ENCODE results near the gene KLRB1. TPM values are rescaled to one million over a fixed set of nuclear protein-coding genes. Genes with fewer than 3 reads are reported as not detected.

KLRB1 gene
- polyA plus RNA-seq, 1 of the 3 experiments (the other 2 are of a cell fraction), result not detected

GRCh38 chr12:9640024-9640423 lies 32.3 kb upstream of the KLRB1 start:
- Histone ChIP-seq H3K9me2 (no peaks in the 10 kb centered on the region), H3K4me1 (ENCODE audit: control insufficient read depth in 1 of 2, insufficient read depth in 2 of 2, low read depth in 1 of 2, low read length in 1 of 2) (no peaks in the 10 kb centered on the region), H3K27ac (ENCODE audit: low read depth in 2 of 2, low read length in 1 of 2) (no peak overlapping the region), H3K4me2 (no peak overlapping the region), H3K4me3 (ENCODE audit: low read depth in 2 of 2, low read length in 1 of 2) (no peak overlapping the region), H4K20me1 (ENCODE audit: insufficient read depth) (no peaks in the 10 kb centered on the region), H3F3A (replicated peaks; ENCODE audit: insufficient read depth) (no peaks in the 10 kb centered on the region), H3K36me3 (replicated peaks in 1 of 2; ENCODE audit: control insufficient read depth in 1 of 2, insufficient read depth in 2 of 2, low read length in 1 of 2) (no peaks in the 10 kb centered on the region), H3K79me2 (ENCODE audit: insufficient read depth) (no peaks in the 10 kb centered on the region), H3K27me3 (ENCODE audit: insufficient read depth) (no peaks in the 10 kb centered on the region), H2AFZ (ENCODE audit: low read depth) (no peak overlapping the region), H3K9ac (no peak overlapping the region), H3K9me3 (no peaks in the 10 kb centered on the region)
- DNase-seq, result no peak
- 29% methylated on average over 2 of the region's 2 CpGs for WGBS (ENCODE audit: low lambda C conversion rate)
- ChIA-PET POLR2A (no interaction called here), CTCF (interaction anchor here (1.4 to 2.0 kb wide), 2 partner anchors 68 to 268 kb away, joined by 3 to 6 read pairs; no protein-coding TSS in a partner anchor)
- TF ChIP-seq EZH2phosphoT487 (IDR thresholded peaks at IDR 0.05; ENCODE audit: borderline replicate concordance, low read depth) (no peak), PBX3 (IDR thresholded peaks at IDR 0.05) (no peak), FOXM1 (IDR thresholded peaks at IDR 0.05; ENCODE audit: low read depth) (no peak), TCF12 (IDR thresholded peaks at IDR 0.05) (no peak)

- H3K4me2 ChIP-seq, result no peak overlapping the region
- H3K9me3 ChIP-seq, result no peaks in the 10 kb centered on the region
- no peaks in the 10 kb centered on the region for H4K20me1 ChIP-seq (ENCODE audit: insufficient read depth)
- WGBS (ENCODE audit: low lambda C conversion rate), result 41% methylated on average over 5 of the region's 5 CpGs
- no peak overlapping the region for H2AFZ ChIP-seq (ENCODE audit: low read depth)
- no peaks in the 10 kb centered on the region for H3K4me1 ChIP-seq (ENCODE audit: control insufficient read depth in 1 of 2, insufficient read depth in 2 of 2, low read depth in 1 of 2, low read length in 1 of 2)
- no peak overlapping the region for H3K27ac ChIP-seq (ENCODE audit: low read depth in 2 of 2, low read length in 1 of 2)
- no peaks in the 10 kb centered on the region for H3K36me3 ChIP-seq (replicated peaks in 1 of 2; ENCODE audit: control insufficient read depth in 1 of 2, insufficient read depth in 2 of 2, low read length in 1 of 2)
- no peak overlapping the region for H3K9ac ChIP-seq
- no peaks in the 10 kb centered on the region for H3K9me2 ChIP-seq
- H3K27me3 ChIP-seq (ENCODE audit: insufficient read depth), result no peaks in the 10 kb centered on the region; the same call in 1 of the 2 replicates
- H3K4me3 ChIP-seq (ENCODE audit: low read depth in 2 of 2, low read length in 1 of 2), result no peak overlapping the region
- no peak for DNase-seq
- H3F3A ChIP-seq (replicated peaks; ENCODE audit: insufficient read depth), result no peaks in the 10 kb centered on the region
- ChIA-PET CTCF (interaction anchor here (1.7 to 3.8 kb wide), 2 partner anchors 20 to 71 kb away, joined by 3 to 19 read pairs; no protein-coding TSS in a partner anchor), POLR2A (no interaction called here)
- no peaks in the 10 kb centered on the region for H3K79me2 ChIP-seq (ENCODE audit: insufficient read depth)
- no peak for TF ChIP-seq MXI1 (IDR thresholded peaks at IDR 0.05; ENCODE audit: low read depth, low read length)
- TF ChIP-seq CTCF (IDR thresholded peaks at IDR 0.05), result peak; percentile 46
Measured at GRCh38 chr12:9636851-9637206, 29.1 kb upstream of the KLRB1 start.

- DNase-seq, result no peak
- TF ChIP-seq USF1 (IDR thresholded peaks at IDR 0.05; ENCODE audit: borderline replicate concordance, low read depth) (no peak), RCOR1 (IDR thresholded peaks at IDR 0.05; ENCODE audit: low read length) (no peak), IRF3 (IDR thresholded peaks at IDR 0.05; ENCODE audit: low read depth, low read length) (no peak), PBX3 (IDR thresholded peaks at IDR 0.05) (no peak), TAF1 (IDR thresholded peaks at IDR 0.05; ENCODE audit: borderline replicate concordance, low read depth, low read length) (no peak), RXRA (IDR thresholded peaks at IDR 0.05; ENCODE audit: borderline replicate concordance, low read depth) (no peak), CHD2 (IDR thresholded peaks at IDR 0.05; ENCODE audit: low read length, partially characterized antibody) (no peak), USF2 (IDR thresholded peaks at IDR 0.05; ENCODE audit: borderline replicate concordance, low read depth, low read length) (no peak)
Measured at GRCh38 chr12:9636150-9636850, 28.6 kb upstream of the KLRB1 start.

More at GRCh38 chr12:9636150-9636850, 28.6 kb upstream of the KLRB1 start:
- Histone ChIP-seq H3K4me2 (no peak overlapping the region), H3F3A (replicated peaks; ENCODE audit: insufficient read depth) (no peaks in the 10 kb centered on the region), H3K9me3 (no peaks in the 10 kb centered on the region), H3K79me2 (ENCODE audit: insufficient read depth) (no peaks in the 10 kb centered on the region), H3K27ac (ENCODE audit: low read depth in 2 of 2, low read length in 1 of 2) (no peak overlapping the region), H3K9ac (no peak overlapping the region), H3K27me3 (ENCODE audit: insufficient read depth) (no peaks in the 10 kb centered on the region; the same call in 1 of the 2 replicates), H4K20me1 (ENCODE audit: insufficient read depth) (no peaks in the 10 kb centered on the region), H3K9me2 (no peaks in the 10 kb centered on the region), H3K36me3 (replicated peaks in 1 of 2; ENCODE audit: control insufficient read depth in 1 of 2, insufficient read depth in 2 of 2, low read length in 1 of 2) (no peaks in the 10 kb centered on the region), H3K4me1 (ENCODE audit: control insufficient read depth in 1 of 2, insufficient read depth in 2 of 2, low read depth in 1 of 2, low read length in 1 of 2) (no peaks in the 10 kb centered on the region), H2AFZ (ENCODE audit: low read depth) (no peak overlapping the region), H3K4me3 (ENCODE audit: low read depth in 2 of 2, low read length in 1 of 2) (no peak overlapping the region)
- WGBS (ENCODE audit: low lambda C conversion rate), result 61% methylated on average over 4 of the region's 4 CpGs
- CTCF ChIA-PET, result interaction anchor here (0.7 to 3.8 kb wide), 5 partner anchors 20 to 260 kb away, joined by 3 to 19 read pairs (median 3); partner anchors contain the start of gene CLECL1
- POLR2A ChIA-PET, result no interaction called here

Measured in SK-N-SH (cell line).